ENCODE data around the gene CRTC1.

CRTC1 gene

GRCh38 chr19:18799389-18799970 lies 116.0 kb downstream of the CRTC1 start:
- TF ChIP-seq CTCF (IDR thresholded peaks at IDR 0.05; ENCODE audit: low read depth, low read length) = no peak

DNA sequence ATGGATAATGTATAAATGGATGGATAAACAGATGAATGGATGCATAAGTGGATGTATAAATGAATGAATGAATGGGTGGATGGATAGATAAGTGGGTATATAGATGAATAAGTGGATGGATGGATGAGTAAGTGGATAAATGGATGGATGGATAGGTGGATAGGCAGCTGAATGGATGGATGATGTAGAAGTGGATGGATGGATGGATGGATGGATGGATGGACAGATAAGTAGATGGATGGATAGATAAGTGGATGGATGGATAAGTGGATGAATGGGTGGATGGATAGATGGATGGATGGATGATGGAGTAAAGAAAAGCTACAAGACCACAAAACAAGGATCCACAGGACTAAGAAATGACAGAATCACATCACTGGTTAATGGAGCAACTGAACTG lies 116.6 kb downstream of the CRTC1 start:
- TF ChIP-seq CTCF (IDR thresholded peaks at IDR 0.05; ENCODE audit: low read depth, low read length) = no peak
- DNase-seq (ENCODE audit: extremely low read depth, low read depth) = no peak

More at GRCh38 chr19:18799389-18799970, 116.0 kb downstream of the CRTC1 start:
- DNase-seq (ENCODE audit: extremely low read depth, low read depth) = no peak

DNA sequence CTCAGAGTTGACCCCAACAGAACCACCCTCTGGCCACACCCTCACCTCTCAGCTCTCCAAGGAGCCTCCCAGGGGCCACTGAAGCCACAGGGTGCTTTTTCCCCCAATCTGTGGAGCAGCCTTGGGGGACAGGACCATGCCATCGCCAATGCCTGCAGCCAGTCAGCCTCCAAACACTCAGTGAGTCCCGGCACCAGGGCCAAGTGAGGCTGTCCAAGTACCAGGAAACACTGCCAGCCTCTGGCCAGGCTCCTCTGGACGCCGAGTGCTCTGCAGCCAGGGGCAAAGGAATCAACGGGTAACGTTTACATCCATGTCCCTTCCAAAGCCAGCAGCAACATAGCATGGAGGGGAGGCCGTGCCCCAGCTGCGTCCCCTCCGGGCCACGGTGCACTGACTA lies 117.2 kb downstream of the CRTC1 start:
- no peak for DNase-seq (ENCODE audit: extremely low read depth, low read depth)
- no peak for TF ChIP-seq CTCF (IDR thresholded peaks at IDR 0.05; ENCODE audit: low read depth, low read length)

DNA sequence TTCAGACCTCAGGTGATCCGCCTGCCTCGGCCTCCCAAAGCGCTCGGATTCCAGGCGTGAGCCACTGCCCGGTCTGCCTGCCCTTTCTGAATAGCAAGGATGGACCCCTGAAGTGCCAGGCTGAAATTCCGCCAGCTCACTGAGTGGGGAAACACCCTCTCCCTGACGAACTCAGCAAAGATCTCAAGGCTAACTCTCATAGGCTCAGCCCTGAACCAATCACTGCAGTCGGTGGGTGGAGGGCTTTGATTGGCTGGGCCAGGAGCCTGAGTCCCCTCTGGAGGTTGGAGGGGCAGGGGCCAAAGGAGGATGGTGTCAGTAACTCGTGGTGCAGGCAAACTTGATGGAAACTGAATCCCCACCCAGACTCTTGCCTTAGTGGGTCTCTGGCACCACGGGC lies 118.9 kb downstream of the CRTC1 start:
- no peak for DNase-seq (ENCODE audit: extremely low read depth, low read depth)
- TF ChIP-seq CTCF (IDR thresholded peaks at IDR 0.05; ENCODE audit: low read depth, low read length) = no peak

DNA sequence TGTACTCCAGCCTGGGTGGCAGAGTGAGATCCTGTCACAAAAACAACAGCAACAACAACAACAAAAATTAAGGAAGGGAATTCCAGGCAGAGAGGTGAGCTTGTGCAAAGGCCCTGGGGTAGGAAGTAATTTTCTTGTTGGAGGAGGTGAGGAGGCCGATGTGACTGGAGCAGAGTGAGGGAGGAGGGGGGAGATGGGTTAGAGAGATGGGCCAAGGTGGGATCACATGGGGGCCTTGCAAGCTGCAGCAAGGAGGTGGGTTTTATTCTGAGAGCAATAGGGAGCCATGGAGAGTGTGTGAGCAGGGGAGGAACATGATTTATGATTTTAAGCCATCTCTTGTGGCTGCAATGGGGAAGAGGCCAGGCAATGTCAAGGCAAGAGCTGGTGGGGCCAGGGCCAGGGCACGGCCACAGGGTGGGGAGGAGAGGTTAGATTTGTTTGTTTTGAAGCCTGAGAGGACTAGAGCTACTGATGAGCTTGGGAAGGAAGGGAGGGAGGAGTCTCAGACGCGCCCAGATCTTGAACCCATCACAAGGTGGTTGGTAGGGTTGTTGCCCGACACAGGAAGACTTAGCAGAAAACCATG lies 120.2 kb downstream of the CRTC1 start:
- DNase-seq (ENCODE audit: extremely low read depth, low read depth) = no peak
- no peak for TF ChIP-seq CTCF (IDR thresholded peaks at IDR 0.05; ENCODE audit: low read depth, low read length)

- no peak for TF ChIP-seq CTCF (IDR thresholded peaks at IDR 0.05; ENCODE audit: low read depth, low read length)
- DNase-seq (ENCODE audit: extremely low read depth, low read depth) = no peak
These were observed 120.7 kb downstream of the CRTC1 start for GRCh38 chr19:18804139-18804601.

DNA sequence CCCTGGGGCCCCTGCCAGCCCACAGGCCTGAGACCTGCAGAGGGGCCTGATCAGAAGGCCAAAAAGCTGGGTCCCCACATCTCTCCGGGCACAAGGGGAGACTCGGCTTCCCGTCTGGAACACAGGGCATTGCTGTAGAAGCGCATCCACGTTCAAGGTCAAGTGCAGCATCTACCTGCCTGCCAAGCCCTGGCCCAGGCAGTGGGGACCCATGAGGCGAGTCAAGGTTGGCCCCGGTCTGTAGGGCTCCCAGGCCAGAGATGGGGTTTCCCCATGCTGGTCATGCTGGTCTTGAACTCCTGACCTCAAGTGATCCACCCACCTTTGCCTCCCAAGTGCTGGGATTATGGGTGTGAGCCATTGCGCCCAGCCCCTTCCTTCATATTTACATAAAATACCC lies 121.2 kb downstream of the CRTC1 start:
- DNase-seq (ENCODE audit: extremely low read depth, low read depth) = no peak
- no peak for TF ChIP-seq CTCF (IDR thresholded peaks at IDR 0.05; ENCODE audit: low read depth, low read length)

All from AG09319 (cell line).